ENCODE data around the gene PRKCSH.

GRCh38 chr19:11494634-11495285, 59.3 kb downstream of the PRKCSH start:
- TF ChIP-seq POLR2A (IDR thresholded peaks at IDR 0.05) (no peak), CTCF (IDR thresholded peaks at IDR 0.05) (no peak)

Measured in esophagus squamous epithelium (tissue), 4 donors.